Vagina (tissue), 2 donors: ENCODE results near the gene TSPYL6. TPM values are rescaled to one million over a fixed set of nuclear protein-coding genes. Genes with fewer than 3 reads are reported as not detected.
"Not testable (repeated sequence)": the region's sequence is repeated elsewhere in the genome, so short reads cannot be mapped to it uniquely, and the experiment has no call there.

Experiments used
- DNase-seq, 2 donors: peaks; one replicate each; pipeline ENCODE4 v3.0.0-alpha.2; 2017; ENCODE audit errors: extremely low spot score in 2 of 2
- H3K27ac ChIP-seq: fragments of 200-600 bp; sonication (generic); one replicate; pipeline ENCODE4 v1.5.1; 2019
- H3K27me3 ChIP-seq: fragments of 200-600 bp; sonication (generic); one replicate; pipeline ENCODE4 v1.5.1; 2019
- H3K36me3 ChIP-seq, 2 donors: fragments of 200-600 bp; sonication (generic); one replicate each; pipeline ENCODE4 v1.5.1; 2017 to 2019
- H3K4me1 ChIP-seq: fragments of 200-600 bp; sonication (generic); one replicate; pipeline ENCODE4 v1.5.1; 2019
- H3K4me3 ChIP-seq, 2 donors: fragments of 200-600 bp; sonication (generic); 1 replicate in 1 of 2; 2 replicates in 1 of 2; pipeline ENCODE4 v1.5.1; 2016 to 2019
- H3K9me3 ChIP-seq: fragments of 200-600 bp; sonication (generic); one replicate; pipeline ENCODE4 v1.5.1; 2019
- POLR2A ChIP-seq, 2 donors: fragments of 450-650 bp; IDR thresholded peaks; one replicate each; pipeline ENCODE4 v1.6.1; 2017; ENCODE audit warnings: antibody characterized with exemption in 2 of 2, mild to moderate bottlenecking in 2 of 2, moderate library complexity in 2 of 2
- POLR2AphosphoS5 ChIP-seq, 2 donors: sonication (generic); formaldehyde crosslinking; IDR thresholded peaks; one replicate each; pipeline ENCODE4 v1.9.0; 2017; ENCODE audit warnings: antibody characterized with exemption in 2 of 2, mild to moderate bottlenecking in 2 of 2, low read depth in 1 of 2; ENCODE audit not compliant: insufficient read depth in 1 of 2
- intact Hi-C: fragments of 100-400 bp; cut with DNase I; formaldehyde crosslinking; loops from one replicate; pipeline ENCODE4 v1.15.1; 2023
- total RNA-seq: library from RNA; depleted of rRNA; stranded (reverse); fragments of >200 nt; gene quantifications from one replicate; pipeline ENCODE4 v1.2.3, GENCODE V29; 2016
- TF ChIP-seq, protein P1 (sequence below), 3 experiments: fragments of 450-650 bp in 2 of 3; fragments of 200-600 bp in 1 of 3; sonication (generic) in 1 of 3; IDR thresholded peaks; one replicate each; pipeline ENCODE4 v1.5.1; 2017 to 2019; ENCODE audit warnings: antibody characterized with exemption in 3 of 3, mild to moderate bottlenecking in 2 of 3, moderate library complexity in 2 of 3

The TSPYL6 gene
- total RNA-seq, 1 donor from 2014 or later: not detected

DNA sequence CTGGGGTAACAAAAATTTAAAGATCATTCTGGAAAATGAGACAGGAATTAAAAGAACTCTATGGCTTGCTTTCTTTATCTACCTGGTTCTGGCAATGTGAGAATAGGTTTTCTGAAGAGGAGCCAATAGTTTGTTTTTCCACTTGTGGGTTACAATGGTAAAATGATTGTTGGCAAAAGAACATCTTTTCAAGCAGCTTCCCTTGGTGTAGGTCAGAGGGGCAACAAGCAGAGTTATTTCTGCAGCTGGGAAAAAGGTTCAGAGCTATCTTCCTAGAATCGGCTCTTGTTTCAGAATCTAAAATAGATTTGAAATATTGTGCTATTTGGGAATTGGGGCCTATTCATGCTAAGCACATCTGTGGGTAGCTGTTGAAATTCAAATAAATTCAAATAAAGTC is 11.5 kb upstream of the TSPYL6 start:
- DNase-seq: no peak
- TF ChIP-seq POLR2A (IDR thresholded peaks at IDR 0.05) (no peak), POLR2AphosphoS5 (IDR thresholded peaks at IDR 0.05; ENCODE audit: insufficient read depth in 1 of 2, low read depth in 1 of 2) (no peak)
- TF ChIP-seq, protein P1, sequence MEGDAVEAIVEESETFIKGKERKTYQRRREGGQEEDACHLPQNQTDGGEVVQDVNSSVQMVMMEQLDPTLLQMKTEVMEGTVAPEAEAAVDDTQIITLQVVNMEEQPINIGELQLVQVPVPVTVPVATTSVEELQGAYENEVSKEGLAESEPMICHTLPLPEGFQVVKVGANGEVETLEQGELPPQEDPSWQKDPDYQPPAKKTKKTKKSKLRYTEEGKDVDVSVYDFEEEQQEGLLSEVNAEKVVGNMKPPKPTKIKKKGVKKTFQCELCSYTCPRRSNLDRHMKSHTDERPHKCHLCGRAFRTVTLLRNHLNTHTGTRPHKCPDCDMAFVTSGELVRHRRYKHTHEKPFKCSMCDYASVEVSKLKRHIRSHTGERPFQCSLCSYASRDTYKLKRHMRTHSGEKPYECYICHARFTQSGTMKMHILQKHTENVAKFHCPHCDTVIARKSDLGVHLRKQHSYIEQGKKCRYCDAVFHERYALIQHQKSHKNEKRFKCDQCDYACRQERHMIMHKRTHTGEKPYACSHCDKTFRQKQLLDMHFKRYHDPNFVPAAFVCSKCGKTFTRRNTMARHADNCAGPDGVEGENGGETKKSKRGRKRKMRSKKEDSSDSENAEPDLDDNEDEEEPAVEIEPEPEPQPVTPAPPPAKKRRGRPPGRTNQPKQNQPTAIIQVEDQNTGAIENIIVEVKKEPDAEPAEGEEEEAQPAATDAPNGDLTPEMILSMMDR (IDR thresholded peaks at IDR 0.05): no peak
- intact Hi-C loops: no loop called here
- no peak overlapping the region for H3K4me3 ChIP-seq
- no peak overlapping the region for H3K27ac ChIP-seq
- H3K9me3 ChIP-seq: no peaks in the 10 kb centered on the region
- H3K4me1 ChIP-seq: no peaks in the 10 kb centered on the region
- no peaks in the 10 kb centered on the region for H3K36me3 ChIP-seq
- no peaks in the 10 kb centered on the region for H3K27me3 ChIP-seq

DNA sequence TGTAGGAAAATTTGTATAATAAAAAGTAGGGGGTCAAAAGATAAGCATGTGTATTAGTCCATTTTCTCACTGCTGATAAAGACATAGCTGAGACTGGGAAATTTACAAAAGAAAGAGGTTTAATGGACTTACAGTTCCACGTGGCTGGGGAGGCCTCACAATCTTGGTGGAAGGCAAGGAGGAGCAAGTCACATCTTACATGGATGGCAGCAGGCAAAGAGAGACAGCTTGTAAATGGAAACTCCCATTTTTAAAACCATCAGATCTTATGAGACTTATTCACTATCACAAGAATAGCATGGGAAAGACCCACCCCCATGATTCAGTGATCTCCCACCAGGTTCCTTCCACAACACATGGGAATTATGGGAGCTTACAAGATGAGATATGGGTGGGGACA is 9.1 kb upstream of the TSPYL6 start:
- H3K4me1 ChIP-seq, H3K9me3 ChIP-seq, H3K27me3 ChIP-seq, DNase-seq, H3K27ac ChIP-seq, intact Hi-C loops, H3K36me3 ChIP-seq, H3K4me3 ChIP-seq: not testable (repeated sequence)

DNA sequence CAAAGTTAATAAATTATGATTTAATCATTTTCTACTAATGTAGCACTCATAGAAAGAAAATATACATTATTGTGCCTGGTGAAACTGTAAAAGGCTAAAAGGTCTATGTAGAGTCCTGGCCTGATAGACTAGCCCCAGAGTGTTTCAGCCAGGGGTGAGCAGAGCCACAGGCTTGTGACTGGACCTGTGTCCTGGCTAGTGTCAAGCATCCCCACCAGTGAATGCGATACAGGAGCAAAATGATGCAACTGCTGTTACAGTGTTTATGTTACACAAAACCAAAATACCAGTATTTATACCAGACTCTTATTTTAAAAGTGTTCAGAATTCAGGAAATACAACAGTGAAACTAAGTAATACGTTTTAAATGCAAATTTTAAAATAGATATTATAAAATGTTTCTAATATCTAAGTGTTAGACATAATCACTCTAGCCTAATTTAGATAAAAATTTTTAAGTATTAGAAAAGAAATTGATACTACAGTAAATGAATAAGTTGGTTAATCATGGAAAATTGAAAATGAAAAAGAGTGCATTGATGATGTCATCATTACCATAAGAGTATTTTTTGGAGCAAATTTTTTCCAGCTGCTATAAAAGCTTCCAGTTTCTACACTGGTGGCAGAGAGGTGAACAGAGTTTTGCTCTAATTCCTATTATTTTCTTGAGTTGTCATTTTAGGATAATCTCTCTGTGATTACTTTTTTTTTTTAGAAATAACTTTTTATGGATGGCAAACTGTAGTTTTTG is 6.2 kb upstream of the TSPYL6 start:
- intact Hi-C loops: no loop called here
- Histone ChIP-seq H3K27me3 (no peaks in the 10 kb centered on the region), H3K27ac (no peak overlapping the region), H3K4me1 (no peaks in the 10 kb centered on the region), H3K4me3 (no peak overlapping the region), H3K36me3 (no peaks in the 10 kb centered on the region), H3K9me3 (no peaks in the 10 kb centered on the region)
- TF ChIP-seq, protein P1 (IDR thresholded peaks at IDR 0.05): no peak
- TF ChIP-seq POLR2AphosphoS5 (IDR thresholded peaks at IDR 0.05; ENCODE audit: insufficient read depth in 1 of 2, low read depth in 1 of 2) (no peak), POLR2A (IDR thresholded peaks at IDR 0.05) (no peak)
- DNase-seq: no peak

DNA sequence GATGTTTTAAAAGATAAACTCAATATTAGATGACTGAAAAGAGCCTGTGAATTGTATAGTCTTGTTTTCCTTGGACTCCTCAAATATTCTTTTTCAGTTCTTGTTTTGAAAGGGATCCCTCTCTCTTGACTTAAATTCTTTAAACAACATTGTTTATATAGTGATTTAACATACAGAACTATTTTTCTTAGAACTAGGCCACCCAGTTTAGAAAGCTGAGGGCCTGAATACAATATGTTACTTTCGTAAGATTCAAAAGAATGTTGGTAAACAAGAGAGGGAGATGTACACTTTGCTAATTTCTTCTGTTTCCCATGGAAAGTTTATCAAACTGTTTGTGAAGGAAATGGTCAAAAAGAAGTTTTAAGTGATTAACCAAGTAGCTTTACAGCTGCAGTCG is 5.5 kb upstream of the TSPYL6 start:
- Histone ChIP-seq H3K27ac (no peak overlapping the region), H3K36me3 (no peaks in the 10 kb centered on the region), H3K9me3 (no peaks in the 10 kb centered on the region), H3K27me3 (no peaks in the 10 kb centered on the region), H3K4me3 (no peak overlapping the region), H3K4me1 (no peaks in the 10 kb centered on the region)
- TF ChIP-seq POLR2A (IDR thresholded peaks at IDR 0.05) (no peak), POLR2AphosphoS5 (IDR thresholded peaks at IDR 0.05; ENCODE audit: insufficient read depth in 1 of 2, low read depth in 1 of 2) (no peak)
- TF ChIP-seq, protein P1 (IDR thresholded peaks at IDR 0.05): no peak
- DNase-seq: no peak
- intact Hi-C loops: no loop called here

DNA sequence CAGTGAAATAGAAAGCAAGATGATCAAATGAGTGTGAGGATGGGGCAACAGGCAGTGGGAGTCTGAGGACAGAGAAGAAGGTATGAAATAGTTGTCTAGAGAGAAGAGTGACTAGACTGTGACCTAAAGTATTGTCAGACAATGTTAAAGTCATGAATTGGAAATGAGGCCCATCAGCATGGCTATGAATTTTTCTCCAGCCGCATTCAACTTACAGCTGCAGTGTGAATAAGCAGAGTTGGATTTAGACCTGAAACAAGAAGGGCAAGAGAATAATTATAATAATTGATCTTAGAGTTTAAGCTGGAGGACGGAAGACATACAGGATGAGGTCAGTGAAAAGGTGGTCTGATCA is 4.2 kb upstream of the TSPYL6 start:
- Histone ChIP-seq H3K9me3 (no peaks in the 10 kb centered on the region), H3K4me3 (no peak overlapping the region), H3K27me3 (no peaks in the 10 kb centered on the region), H3K36me3 (no peaks in the 10 kb centered on the region), H3K4me1 (no peaks in the 10 kb centered on the region), H3K27ac (no peak overlapping the region)
- no peak for DNase-seq
- TF ChIP-seq POLR2AphosphoS5 (IDR thresholded peaks at IDR 0.05; ENCODE audit: insufficient read depth in 1 of 2, low read depth in 1 of 2): no peak
- TF ChIP-seq, protein P1 (IDR thresholded peaks at IDR 0.05): no peak
- TF ChIP-seq POLR2A (IDR thresholded peaks at IDR 0.05): no peak
- intact Hi-C loops: no loop called here
